ENCODE data around the gene SUPT3H. TPM values are rescaled to one million over a fixed set of nuclear protein-coding genes. Genes with fewer than 3 reads are reported as not detected.

SUPT3H gene
- total and polyA plus RNA-seq, 2 of the 13 experiments (the other 11 are each of a cell fraction or from before 2014, with no cell fraction given), result 11.9 to 36.1 TPM

- TF ChIP-seq GTF3A (CRISPR knock-in tag; conservative IDR thresholded peaks at IDR 0.05) (no peak), ZNF44 (CRISPR knock-in tag; IDR thresholded peaks at IDR 0.05) (0 out of 2 replicates have a peak, but pooled peaks have one; percentile 25), MEF2D (CRISPR knock-in tag; IDR thresholded peaks at IDR 0.05) (no peak), ZNF280B (CRISPR knock-in tag; IDR thresholded peaks at IDR 0.05; ENCODE audit: borderline replicate concordance) (peak; percentile 64; the same call in 1 of the 2 replicates), ZBTB33 (CRISPR knock-in tag; IDR thresholded peaks at IDR 0.05) (peak; percentile 38; the same call in 1 of the 2 replicates)
Observed at GRCh38 chr6:45419571-45420082, 41.9 kb upstream of the SUPT3H start (continued).

GRCh38 chr6:45417436-45417835 is 39.7 kb upstream of the SUPT3H start:
- no peak overlapping the region for H3K27ac ChIP-seq (ENCODE audit: extremely low read length, insufficient read depth, low read length)
- ChIA-PET CTCF (ENCODE audit: low intra/inter-chr PET ratio, low total read pairs) (no interaction called here), POLR2A (interaction anchor here (2.5 kb wide), 1 partner anchor 40 kb away, joined by 5 read pairs; the partner anchor contains the start of gene SUPT3H)
- H4K20me1 ChIP-seq (ENCODE audit: insufficient read depth, low read length), result no peaks in the 10 kb centered on the region
- intact Hi-C loops (cut with micrococcal nuclease; ENCODE audit: unreplicated experiment), result no loop called here
- H3K36me3 ChIP-seq (replicated peaks in 1 of 2; ENCODE audit: control insufficient read depth in 1 of 2, insufficient read depth in 2 of 2, low read length in 2 of 2), result no peaks in the 10 kb centered on the region
- no peaks in the 10 kb centered on the region for H3K9me3 ChIP-seq (ENCODE audit: low read length)
- TF ChIP-seq ZSCAN5A (CRISPR knock-in tag; IDR thresholded peaks at IDR 0.05; ENCODE audit: borderline replicate concordance), result no peak
- TF ChIP-seq SIN3A (IDR thresholded peaks at IDR 0.05; ENCODE audit: borderline replicate concordance, low read depth, low read length), result no peak
- TF ChIP-seq ZFP62 (CRISPR knock-in tag; IDR thresholded peaks at IDR 0.05), result no peak
- no peak for TF ChIP-seq ZNF652 (CRISPR knock-in tag; IDR thresholded peaks at IDR 0.05; ENCODE audit: borderline replicate concordance, low read depth)
- TF ChIP-seq RFXAP (CRISPR knock-in tag; IDR thresholded peaks at IDR 0.05; ENCODE audit: borderline replicate concordance), result no peak
- no peak for TF ChIP-seq ZNF574 (CRISPR knock-in tag; IDR thresholded peaks at IDR 0.05)
- no peak for TF ChIP-seq ONECUT2 (CRISPR knock-in tag; IDR thresholded peaks at IDR 0.05)
- no peak for TF ChIP-seq MAZ (IDR thresholded peaks at IDR 0.05; ENCODE audit: borderline replicate concordance, low read depth, low read length)
- no peak for TF ChIP-seq MAZ (CRISPR knock-in tag; IDR thresholded peaks at IDR 0.05; ENCODE audit: low read depth)
- no peak overlapping the region for H3K9ac ChIP-seq (ENCODE audit: insufficient read depth, low read depth, low read length)
- peaks cover 13 to 46% of the 10 kb centered on the region in 2 experiments for H3K27me3 ChIP-seq (ENCODE audit: control insufficient read depth in 1 of 2, insufficient read depth in 2 of 2, low read length in 2 of 2)
- no peak for ATAC-seq
- 16% methylated on average over 2 of the region's 2 CpGs for WGBS (ENCODE audit: low lambda C conversion rate)
- no TSS peak for BruUV-seq (replicated peaks)
- H3K4me3 ChIP-seq (replicated peaks in 1 of 3; ENCODE audit: insufficient read depth in 1 of 3, low read depth in 2 of 3, low read length in 3 of 3), result no peak overlapping the region
- H3K79me2 ChIP-seq (ENCODE audit: insufficient read depth, low read length), result no peaks in the 10 kb centered on the region
- FAIRE-seq, result no peak
- peaks cover 16% of the 10 kb centered on the region for H3K4me1 ChIP-seq (ENCODE audit: insufficient read depth, low read length)
- no peak overlapping the region for H2AFZ ChIP-seq (ENCODE audit: low read length)
- no peak overlapping the region for H3K4me2 ChIP-seq (ENCODE audit: low read depth, low read length)
- no peak for DNase-seq (ENCODE audit: low spot score)
- in situ Hi-C loops (cut with HindIII; ENCODE audit: extremely low pct_ligation_motif_present, low pct_unique_long_range_greater_than_20kb), result no loop called here

Data from HepG2 (cell line).